Heart left ventricle (tissue), 16 donors: ENCODE measurements around the gene FHOD1. TPM values are rescaled to one million over a fixed set of nuclear protein-coding genes. Genes with fewer than 3 reads are reported as not detected.

Experiments used
- ATAC-seq, 4 donors: fragments of 200-7000 bp; cut with Tn5 transposase; one replicate each; pipeline ENCODE4 v1.9.1; 2020 to 2022; ENCODE audit warnings: moderate library complexity in 4 of 4, mild to moderate bottlenecking in 3 of 4, moderate number of reproducible peaks in 1 of 4
- DNase-seq, 5 donors: peaks; one replicate each; pipeline ENCODE4 v3.0.0-alpha.2; 2020
- H3K27ac ChIP-seq, 12 donors: fragments of 200-600 bp; sonication (generic) in 4 of 12; one replicate each; pipeline versions ENCODE4 v1.5.0 to v1.8.0; 2016 to 2022; ENCODE audit warnings: mild to moderate bottlenecking in 2 of 12
- H3K27me3 ChIP-seq, 9 donors: fragments of 200-600 bp; sonication (generic) in 2 of 9; one replicate each; pipeline versions ENCODE4 v1.5.1 to v1.8.0; 2016 to 2022; ENCODE audit warnings: mild to moderate bottlenecking in 3 of 9
- H3K36me3 ChIP-seq, 9 donors: fragments of 200-600 bp; sonication (generic) in 2 of 9; one replicate each; pipeline versions ENCODE4 v1.5.0 to v1.8.0; 2018 to 2022; ENCODE audit warnings: mild to moderate bottlenecking in 2 of 9
- H3K4me1 ChIP-seq, 12 donors: fragments of 200-600 bp; sonication (generic) in 4 of 12; one replicate each; pipeline versions ENCODE4 v1.5.0 to v1.8.0; 2016 to 2022; ENCODE audit warnings: mild to moderate bottlenecking in 3 of 12
- H3K4me3 ChIP-seq, 12 donors: fragments of 200-600 bp; sonication (generic) in 4 of 12; one replicate each; pipeline versions ENCODE4 v1.5.0 to v1.8.0; 2017 to 2022; ENCODE audit warnings: mild to moderate bottlenecking in 9 of 12, moderate library complexity in 4 of 12
- H3K9me3 ChIP-seq, 12 donors: fragments of 200-600 bp; sonication (generic) in 4 of 12; one replicate each; pipeline versions ENCODE4 v1.5.0 to v1.8.0; 2016 to 2022; ENCODE audit warnings: mild to moderate bottlenecking in 1 of 12
- POLR2A ChIP-seq, 2 donors: fragments of 450-650 bp; IDR thresholded peaks; one replicate each; pipeline ENCODE4 v1.6.1; 2017; ENCODE audit warnings: antibody characterized with exemption in 2 of 2, mild to moderate bottlenecking in 2 of 2, moderate library complexity in 2 of 2
- WGBS, 4 donors: extraction: QIAGEN DNeasy Blood & Tissue Kit in 2 of 4; methylation state at CpG; one replicate each; pipeline versions ENCODE4 v1.1.5 to v1.1.7; 2013 to 2018; 5-methylcytosine and 5-hydroxymethylcytosine counted together
- intact Hi-C, 10 donors: fragments of 100-400 bp; cut with DNase I; formaldehyde crosslinking; loops; one replicate each; pipeline versions ENCODE4 v1.11.1 to v1.14.2; 2022
- polyA plus RNA-seq, 2 donors: library from polyadenylated mRNA; stranded (reverse); fragments of 200-250 nt; gene quantifications; one replicate each; pipeline ENCODE4 v1.2.3, GENCODE V29; 2013
- total RNA-seq, 9 donors: library from RNA; depleted of rRNA in 2 of 9; stranded (reverse); fragments of >200 nt in 2 of 9; fragmentation: NEBNext Ultra II Directional in 3 of 9; extraction: Animal tissue kit (Norgen Biotek cat#: 25700) in 3 of 9; gene quantifications; one replicate each; pipeline versions ENCODE4 v1.1.0 to v1.2.4, GENCODE V29; 2016 to 2023
- TF ChIP-seq, protein P1 (sequence below), 12 donors: fragments of 200-600 bp; sonication (generic) in 4 of 12; IDR thresholded peaks; one replicate each; pipeline versions ENCODE4 v1.5.0 to v1.8.0; 2018 to 2022; ENCODE audit warnings: antibody characterized with exemption in 12 of 12, mild to moderate bottlenecking in 5 of 12
- donor health status: ischemic (EF 13 %, LVEDD 7.1; RV severe dilation, severe dysfunction).
- donor health status: healthy with polysubstance abuse.
- donor health status: DM: no; HTN: yes; CAD: no.
- donor health status: DM: no; HTN: no; CAD: no.
- donor health status: ischemic (EF 25% LVEDD 6.9; RV normal size, moderate dysfunction).
- donor health status: ischemic (EF 25% LVEDD 5.7; RV mildly dilated, moderate dysfunction).
- donor health status: healthy.
- donor health status: DM: yes; HTN: yes; CAD: no.
- donor health status: ischemic (EF 35%, LVEDD 5.7; RV mildly dilated, moderate dysfunction).
- donor health status: nonischemic (EF 11% LVEDD 7.7; RV severe dilation, severe dysfunction).
- donor health status: DM: yes; HTN: yes; CAD: no.
- donor health status: PGD.
- donor health status: ischemic (EF 29% LVEDD 5.4; RV normal size, mild dysfunction).
- donor health status: nonischemic (EF 23%, LVEDD 6.1; RV moderate dilation, normal function).

The FHOD1 gene
- total and polyA plus RNA-seq, 11 donors = 9.6 to 30.3 (median 18.0) TPM

DNA sequence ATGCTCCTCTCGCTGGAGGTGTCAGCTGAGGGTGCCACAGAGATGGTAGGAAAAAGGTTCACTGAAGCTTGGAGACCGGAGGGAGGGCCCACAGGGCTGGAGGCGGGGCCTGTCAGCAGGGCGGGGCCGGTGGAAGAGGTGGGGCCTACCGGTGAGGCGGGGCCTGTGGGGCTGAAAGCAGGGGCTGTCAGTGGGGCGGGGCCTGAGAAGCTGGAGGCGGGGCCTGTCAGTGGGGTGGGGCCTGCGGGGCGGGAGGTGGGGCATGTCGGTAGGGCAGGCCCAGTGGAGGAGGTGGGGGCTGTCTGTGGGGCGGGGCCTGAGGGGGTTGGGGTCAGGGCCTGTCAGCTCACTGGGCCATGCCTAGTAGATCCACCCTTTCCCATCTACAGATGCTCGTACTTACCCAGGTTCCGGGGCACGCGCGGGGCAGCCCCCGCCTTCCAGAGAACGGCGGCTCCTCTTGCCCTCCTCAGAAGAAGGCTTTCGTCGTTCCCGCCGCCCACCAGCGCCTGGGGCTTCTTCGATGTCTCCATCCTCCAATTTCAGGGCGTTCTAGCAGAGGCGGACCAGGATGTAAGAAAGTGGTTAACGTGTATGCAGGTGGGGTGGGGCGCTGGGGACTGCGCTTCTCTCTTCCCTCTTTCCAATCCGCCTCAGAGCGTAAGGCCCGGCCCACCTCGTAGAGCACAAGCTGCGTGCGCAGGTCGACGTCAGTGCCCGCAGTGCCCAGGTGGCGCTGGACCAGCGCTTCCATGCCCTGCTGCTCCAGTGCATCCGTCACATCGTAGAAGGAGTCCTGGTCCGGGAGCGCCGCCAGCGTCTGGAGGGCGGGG lies 10.5 kb downstream of the FHOD1 start:
- Histone ChIP-seq H3K36me3 (peaks cover 0 to 84% (median 78%) of the 10 kb centered on the region in 9 donors), H3K27me3 (no peaks in the 10 kb centered on the region), H3K4me1 (peaks cover 10 to 22% (median 18%) of the 10 kb centered on the region in 12 donors), H3K27ac (no peak overlapping the region), H3K4me3 (no peak overlapping the region), H3K9me3 (no peaks in the 10 kb centered on the region)
- peak in 2 of 4 donors; percentile 14 to 33 for ATAC-seq
- intact Hi-C loops = loop anchor here in 1 of 10 donors (10.0 kb wide), 1 partner anchor 788 kb away; the partner anchor contains the start of genes DDX28 and DUS2
- peak in 2 of 5 donors; percentile 52 to 68 for DNase-seq
- WGBS, 4 donors = 76 to 83% (median 81%) methylated on average over 43 to 50 of the region's 50 CpGs
- no peak for TF ChIP-seq POLR2A (IDR thresholded peaks at IDR 0.05)
- TF ChIP-seq, protein P1, sequence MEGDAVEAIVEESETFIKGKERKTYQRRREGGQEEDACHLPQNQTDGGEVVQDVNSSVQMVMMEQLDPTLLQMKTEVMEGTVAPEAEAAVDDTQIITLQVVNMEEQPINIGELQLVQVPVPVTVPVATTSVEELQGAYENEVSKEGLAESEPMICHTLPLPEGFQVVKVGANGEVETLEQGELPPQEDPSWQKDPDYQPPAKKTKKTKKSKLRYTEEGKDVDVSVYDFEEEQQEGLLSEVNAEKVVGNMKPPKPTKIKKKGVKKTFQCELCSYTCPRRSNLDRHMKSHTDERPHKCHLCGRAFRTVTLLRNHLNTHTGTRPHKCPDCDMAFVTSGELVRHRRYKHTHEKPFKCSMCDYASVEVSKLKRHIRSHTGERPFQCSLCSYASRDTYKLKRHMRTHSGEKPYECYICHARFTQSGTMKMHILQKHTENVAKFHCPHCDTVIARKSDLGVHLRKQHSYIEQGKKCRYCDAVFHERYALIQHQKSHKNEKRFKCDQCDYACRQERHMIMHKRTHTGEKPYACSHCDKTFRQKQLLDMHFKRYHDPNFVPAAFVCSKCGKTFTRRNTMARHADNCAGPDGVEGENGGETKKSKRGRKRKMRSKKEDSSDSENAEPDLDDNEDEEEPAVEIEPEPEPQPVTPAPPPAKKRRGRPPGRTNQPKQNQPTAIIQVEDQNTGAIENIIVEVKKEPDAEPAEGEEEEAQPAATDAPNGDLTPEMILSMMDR (IDR thresholded peaks at IDR 0.05) = no peak

DNA sequence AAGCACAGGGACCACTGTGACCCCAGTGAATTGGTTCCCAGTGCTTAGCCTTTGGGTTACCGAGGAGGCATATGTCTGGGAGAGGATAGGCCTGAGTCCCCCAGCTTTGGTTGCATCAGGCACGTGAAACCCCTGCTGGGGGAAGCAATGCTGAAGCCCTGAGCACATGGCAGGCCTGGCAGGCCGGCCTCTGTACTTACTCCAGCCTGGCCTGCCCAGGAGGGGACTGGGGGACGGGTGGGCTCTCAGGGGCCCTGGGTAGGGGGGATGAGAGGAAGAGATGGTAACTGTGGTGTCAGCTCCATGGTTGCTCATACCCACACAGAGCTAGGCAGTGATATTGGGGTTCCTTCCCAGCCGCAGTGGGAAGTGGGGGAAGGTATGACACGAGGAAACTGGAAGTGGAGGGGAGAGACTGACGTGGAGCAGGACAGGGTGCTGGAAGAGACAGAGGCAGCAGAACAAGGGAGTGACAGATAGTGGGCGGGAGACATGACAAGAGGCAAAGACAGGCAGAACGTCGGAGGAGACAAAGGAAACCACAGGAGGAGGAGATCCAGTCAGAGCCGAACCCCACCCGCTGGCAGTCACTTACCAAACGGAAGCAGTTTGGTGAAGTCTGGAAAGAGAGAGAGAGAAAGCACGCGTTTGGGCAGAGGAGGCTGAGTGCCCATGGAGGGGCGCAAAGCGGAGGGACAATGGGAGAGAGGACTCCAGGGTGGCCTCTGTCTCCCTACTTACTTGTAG lies 11.3 kb downstream of the FHOD1 start:
- Histone ChIP-seq H3K36me3 (peaks cover 0 to 92% (median 85%) of the 10 kb centered on the region in 9 donors), H3K27ac (no peak overlapping the region), H3K4me3 (no peak overlapping the region), H3K27me3 (no peaks in the 10 kb centered on the region), H3K4me1 (peaks cover 5 to 14% (median 10%) of the 10 kb centered on the region in 12 donors), H3K9me3 (no peaks in the 10 kb centered on the region)
- WGBS, 4 donors = 81 to 87% (median 85%) methylated on average over 15 to 17 of the region's 17 CpGs
- intact Hi-C loops = loop anchor here in 1 of 10 donors (10.0 kb wide), 1 partner anchor 789 kb away; the partner anchor contains the start of genes DDX28 and DUS2
- ATAC-seq = no peak
- DNase-seq = peak in 3 of 5 donors; percentile 18 to 40 (median 21)
- no peak for TF ChIP-seq POLR2A (IDR thresholded peaks at IDR 0.05)
- TF ChIP-seq, protein P1 (IDR thresholded peaks at IDR 0.05) = no peak

DNA sequence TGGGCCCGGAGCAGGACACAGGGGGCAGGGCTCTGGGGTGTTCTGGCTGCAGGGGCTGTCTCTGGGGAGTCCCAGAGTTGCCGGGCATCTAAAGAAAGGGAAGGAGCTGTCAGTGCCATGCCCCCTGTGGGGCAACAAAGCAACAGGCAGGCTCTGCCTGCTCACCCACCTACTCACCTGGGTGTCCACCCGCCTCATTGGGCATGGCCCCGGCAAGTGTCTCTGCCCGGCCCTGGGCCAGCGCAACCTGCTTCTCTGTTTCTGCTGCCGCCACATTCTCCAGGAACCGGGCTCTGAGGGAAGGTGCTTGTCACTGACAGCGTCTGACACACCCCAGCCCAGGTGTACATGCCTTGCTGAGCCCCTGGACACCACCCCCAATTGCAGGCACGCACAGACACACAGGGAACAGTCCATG lies 13.1 kb downstream of the FHOD1 start:
- peaks cover 0 to 100% (median 97%) of the 10 kb centered on the region in 9 donors for H3K36me3 ChIP-seq
- TF ChIP-seq, protein P1 (IDR thresholded peaks at IDR 0.05) = no peak
- WGBS, 4 donors = 87 to 94% (median 92%) methylated on average over 7 to 10 of the region's 10 CpGs
- H3K27me3 ChIP-seq = no peaks in the 10 kb centered on the region
- no peaks in the 10 kb centered on the region for H3K9me3 ChIP-seq
- intact Hi-C loops = loop anchor here in 1 of 10 donors (10.0 kb wide), 1 partner anchor 791 kb away; the partner anchor contains the start of genes DDX28 and DUS2
- ATAC-seq (no peak), DNase-seq (peak in 3 of 5 donors; percentile 21 to 39 (median 23))
- H3K27ac ChIP-seq = no peak overlapping the region
- no peak overlapping the region for H3K4me3 ChIP-seq
- H3K4me1 ChIP-seq = no peaks in the 10 kb centered on the region
